Measurements from ENCODE around the gene COL24A1. TPM values are rescaled to one million over a fixed set of nuclear protein-coding genes. Genes with fewer than 3 reads are reported as not detected.
"Not testable (repeated sequence)": the region's sequence is repeated elsewhere in the genome, so short reads cannot be mapped to it uniquely, and the experiment has no call there.

Gene COL24A1
- total RNA-seq, 1 experiment from 2014 or later: not detected

DNA sequence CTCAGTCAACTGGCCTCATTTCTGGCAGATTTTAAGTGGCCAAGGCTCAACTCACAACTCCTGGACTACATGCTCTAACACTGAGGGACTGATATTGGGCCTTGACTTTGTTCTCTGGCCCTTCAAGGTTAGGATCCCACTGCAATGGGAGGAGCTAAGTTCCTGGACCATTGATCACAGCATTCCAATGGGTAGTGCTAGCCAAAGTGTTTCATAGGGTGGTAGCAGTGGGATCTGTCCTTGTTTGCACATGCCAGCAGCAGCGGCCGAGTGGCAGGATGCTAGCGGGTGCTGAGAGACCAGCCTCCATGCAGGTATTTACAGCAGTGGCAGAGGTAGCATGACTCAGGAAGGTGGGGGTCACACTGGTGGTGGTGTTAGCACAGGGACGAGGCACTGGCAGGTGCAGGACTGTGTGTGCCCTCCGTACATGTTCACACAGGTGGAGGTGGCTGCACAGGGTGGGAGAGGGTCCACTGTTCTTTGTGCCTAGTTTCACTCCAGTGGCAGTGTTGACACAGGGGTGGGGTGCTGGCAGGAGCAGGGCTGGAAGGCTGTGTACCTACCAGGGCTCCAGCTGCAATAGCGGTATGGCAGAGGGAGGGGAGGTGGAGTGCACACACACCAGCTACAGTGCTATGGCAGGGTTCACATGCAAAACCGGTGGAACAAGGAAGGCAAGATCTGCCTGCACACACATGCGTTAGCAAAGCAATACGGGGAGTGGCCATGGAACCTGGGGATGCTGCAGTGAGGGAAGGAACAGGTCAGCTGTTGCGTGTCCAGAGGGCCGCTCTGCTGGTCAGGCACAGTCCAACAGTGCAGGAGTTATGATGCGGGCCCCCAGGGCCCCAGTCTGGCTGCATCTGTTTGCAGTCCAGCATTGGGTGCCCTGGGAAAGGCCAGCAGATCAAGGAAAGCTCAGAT is 51.7 kb downstream of the COL24A1 start:
- DNase-seq (ENCODE audit: low read depth): no peak
- in situ Hi-C loops (cut with HindIII; ENCODE audit: low pct_unique_long_range_greater_than_20kb, low sequenced_read_pairs): no loop called here

- DNase-seq (ENCODE audit: low read depth): no peak
- in situ Hi-C loops (cut with HindIII; ENCODE audit: low pct_unique_long_range_greater_than_20kb, low sequenced_read_pairs): no loop called here
Measured at GRCh38 chr1:86101616-86102015, 55.0 kb downstream of the COL24A1 start.

- no peak for DNase-seq (ENCODE audit: low read depth)
Measured at GRCh38 chr1:86100401-86100800, 56.2 kb downstream of the COL24A1 start.

GRCh38 chr1:86089765-86090164 is 66.8 kb downstream of the COL24A1 start:
- in situ Hi-C loops (cut with HindIII; ENCODE audit: low pct_unique_long_range_greater_than_20kb, low sequenced_read_pairs): no loop called here
- no peak for DNase-seq (ENCODE audit: low read depth)

More at GRCh38 chr1:86100401-86100800, 56.2 kb downstream of the COL24A1 start:
- in situ Hi-C loops (cut with HindIII; ENCODE audit: low pct_unique_long_range_greater_than_20kb, low sequenced_read_pairs): no loop called here

DNA sequence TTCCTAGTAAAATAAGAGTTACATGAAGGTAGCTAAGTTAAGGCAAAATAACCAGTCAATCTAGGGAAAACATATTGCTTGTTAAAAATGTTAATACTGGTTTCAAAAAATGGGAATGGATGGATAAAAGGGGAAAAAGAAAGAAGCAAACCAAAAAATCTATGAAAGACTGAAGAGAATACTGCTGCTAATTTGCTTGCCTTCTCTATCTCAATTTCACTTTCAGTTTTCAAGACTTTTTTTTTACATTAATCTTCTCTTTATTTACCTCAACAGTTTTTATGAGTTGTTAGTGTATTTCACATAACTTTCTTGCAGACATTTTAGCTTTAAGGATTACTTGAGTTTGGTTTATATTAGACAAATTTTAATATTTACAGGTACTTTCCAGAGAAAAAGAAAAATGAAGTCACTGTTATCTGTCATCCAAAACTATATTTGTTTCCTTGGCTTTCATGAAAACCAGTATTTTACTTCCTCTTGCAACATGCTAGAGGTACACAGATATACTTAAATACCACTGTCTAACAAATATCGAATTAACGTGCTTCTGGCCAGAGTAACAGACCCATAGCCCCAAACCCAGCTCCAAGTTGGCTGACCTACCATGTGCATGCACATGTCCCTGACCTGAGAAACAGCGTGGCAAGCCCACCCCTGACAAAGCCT is 70.7 kb downstream of the COL24A1 start:
- in situ Hi-C loops (cut with HindIII; ENCODE audit: low pct_unique_long_range_greater_than_20kb, low sequenced_read_pairs): no loop called here
- DNase-seq (ENCODE audit: low read depth): no peak

GRCh38 chr1:86084998-86085397 is 71.6 kb downstream of the COL24A1 start:
- in situ Hi-C loops (cut with HindIII; ENCODE audit: low pct_unique_long_range_greater_than_20kb, low sequenced_read_pairs): no loop called here
- no peak for DNase-seq (ENCODE audit: low read depth)

GRCh38 chr1:86082183-86082582 is 74.4 kb downstream of the COL24A1 start:
- in situ Hi-C loops (cut with HindIII; ENCODE audit: low pct_unique_long_range_greater_than_20kb, low sequenced_read_pairs): no loop called here
- no peak for DNase-seq (ENCODE audit: low read depth)

GRCh38 chr1:86072474-86072873 is 84.1 kb downstream of the COL24A1 start:
- in situ Hi-C loops (cut with HindIII; ENCODE audit: low pct_unique_long_range_greater_than_20kb, low sequenced_read_pairs); DNase-seq (ENCODE audit: low read depth): not testable (repeated sequence)

GRCh38 chr1:86071870-86072269 is 84.7 kb downstream of the COL24A1 start:
- DNase-seq (ENCODE audit: low read depth); in situ Hi-C loops (cut with HindIII; ENCODE audit: low pct_unique_long_range_greater_than_20kb, low sequenced_read_pairs): not testable (repeated sequence)

- in situ Hi-C loops (cut with HindIII; ENCODE audit: low pct_unique_long_range_greater_than_20kb, low sequenced_read_pairs): no loop called here
- DNase-seq (ENCODE audit: low read depth): no peak
Measured at GRCh38 chr1:86069757-86070145, 86.8 kb downstream of the COL24A1 start.

GRCh38 chr1:86068841-86069756 is 87.5 kb downstream of the COL24A1 start:
- in situ Hi-C loops (cut with HindIII; ENCODE audit: low pct_unique_long_range_greater_than_20kb, low sequenced_read_pairs): no loop called here
- no peak for DNase-seq (ENCODE audit: low read depth)

DNA sequence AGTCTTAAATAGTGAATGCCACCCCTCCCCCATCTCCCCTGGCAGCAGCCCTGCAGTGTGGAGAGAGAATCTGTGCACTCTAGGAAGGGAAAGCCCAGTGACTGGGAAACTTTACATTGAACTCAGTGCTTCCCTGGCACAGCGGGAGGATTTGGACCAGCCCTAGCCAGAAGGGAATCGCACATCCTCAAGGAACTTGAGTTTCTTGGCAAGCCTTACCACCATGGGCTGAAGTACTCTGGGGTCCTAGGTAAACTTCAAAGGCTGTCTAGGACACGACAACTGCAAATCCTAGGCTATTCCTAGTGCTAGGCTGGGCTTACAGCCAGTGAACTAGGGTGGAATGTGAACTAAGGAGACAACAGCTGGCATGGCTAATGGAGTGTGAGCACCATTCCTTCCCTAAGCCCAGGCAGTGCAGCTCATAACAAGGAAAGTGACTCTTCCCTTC is 88.3 kb downstream of the COL24A1 start:
- DNase-seq (ENCODE audit: low read depth): no peak
- in situ Hi-C loops (cut with HindIII; ENCODE audit: low pct_unique_long_range_greater_than_20kb, low sequenced_read_pairs): no loop called here

- in situ Hi-C loops (cut with HindIII; ENCODE audit: low pct_unique_long_range_greater_than_20kb, low sequenced_read_pairs): no loop called here
- no peak for DNase-seq (ENCODE audit: low read depth)
Measured at GRCh38 chr1:86067626-86068025, 88.9 kb downstream of the COL24A1 start.

GRCh38 chr1:86064899-86065298 is 91.7 kb downstream of the COL24A1 start:
- no peak for DNase-seq (ENCODE audit: low read depth)
- in situ Hi-C loops (cut with HindIII; ENCODE audit: low pct_unique_long_range_greater_than_20kb, low sequenced_read_pairs): no loop called here

DNA sequence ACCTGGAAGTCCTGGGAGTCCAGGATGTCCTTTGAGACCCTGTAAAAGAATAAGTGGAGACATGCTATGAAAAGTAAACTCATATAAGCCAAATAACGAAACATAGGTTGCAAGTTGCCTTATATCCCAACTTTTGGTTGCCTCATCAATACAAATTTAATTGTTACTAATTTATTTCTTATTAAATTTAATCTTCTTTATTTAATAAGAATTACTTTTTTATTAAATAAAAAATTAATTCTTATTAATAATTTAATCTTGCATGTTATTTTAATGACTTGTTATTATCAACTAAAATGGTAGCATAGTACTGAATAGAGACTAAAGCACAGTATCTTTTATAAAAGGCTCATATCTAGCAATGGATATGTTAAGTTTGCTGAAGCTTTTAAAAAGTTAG is 92.9 kb downstream of the COL24A1 start:
- in situ Hi-C loops (cut with HindIII; ENCODE audit: low pct_unique_long_range_greater_than_20kb, low sequenced_read_pairs): no loop called here
- no peak for DNase-seq (ENCODE audit: low read depth)

- in situ Hi-C loops (cut with HindIII; ENCODE audit: low pct_unique_long_range_greater_than_20kb, low sequenced_read_pairs): no loop called here
- no peak for DNase-seq (ENCODE audit: low read depth)
Measured at GRCh38 chr1:86062453-86062852, 94.1 kb downstream of the COL24A1 start.

DNA sequence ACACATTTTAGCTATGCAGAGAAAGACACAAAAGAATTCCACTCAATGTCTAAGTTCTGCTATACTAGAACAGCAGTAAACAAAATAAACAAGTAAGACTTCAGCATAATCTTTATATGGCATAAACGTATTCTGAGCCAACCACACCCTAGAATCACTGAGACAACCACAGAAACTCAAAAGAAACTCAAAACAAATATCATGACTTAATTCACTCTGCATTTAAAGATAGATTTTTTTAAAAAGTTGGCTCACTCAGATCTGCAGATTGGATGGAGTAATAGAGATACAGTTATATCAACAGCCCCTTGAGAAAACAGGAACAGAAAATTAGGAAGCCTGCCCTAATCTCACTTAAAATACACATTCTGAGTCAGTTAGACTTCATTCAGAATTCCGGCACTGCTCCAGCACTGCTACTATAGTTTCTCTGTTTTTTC is 95.0 kb downstream of the COL24A1 start:
- in situ Hi-C loops (cut with HindIII; ENCODE audit: low pct_unique_long_range_greater_than_20kb, low sequenced_read_pairs): no loop called here
- DNase-seq (ENCODE audit: low read depth): no peak

DNA sequence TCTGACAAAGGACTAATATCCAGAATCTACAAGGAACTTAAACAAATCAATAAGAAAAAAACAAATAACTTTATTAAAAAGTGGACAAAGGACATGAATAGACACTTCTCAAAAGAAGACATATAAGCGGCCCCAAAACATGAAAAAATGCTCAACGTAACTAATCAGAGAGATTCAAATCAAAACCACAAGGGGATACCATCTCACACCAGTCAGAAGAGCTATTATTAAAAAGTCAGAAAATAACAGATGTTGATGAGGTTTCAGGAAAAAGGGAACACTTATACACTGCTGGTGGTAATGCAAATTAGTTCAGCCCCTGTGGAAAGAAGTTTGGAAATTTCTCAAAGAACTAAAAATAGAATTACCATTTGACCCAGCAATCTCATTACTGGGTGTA is 102.2 kb downstream of the COL24A1 start:
- DNase-seq (ENCODE audit: low read depth): no peak
- in situ Hi-C loops (cut with HindIII; ENCODE audit: low pct_unique_long_range_greater_than_20kb, low sequenced_read_pairs): no loop called here

All from Caki2 (cell line).